GM04504 (cell line): ENCODE results near the gene KLK6.

Experiments
- DNase-seq: peaks from one replicate; pipeline ENCODE4 v3.0.0-alpha.2; 2012; ENCODE audit warnings: low read depth

KLK6 gene

GRCh38 chr19:50910722-50911121 is 58.7 kb downstream of the KLK6 start:
- no peak for DNase-seq

- DNase-seq, result no peak
These were observed 59.9 kb downstream of the KLK6 start for GRCh38 chr19:50909240-50910070.
